ENCODE results near the gene GUCY1A2. TPM values are rescaled to one million over a fixed set of nuclear protein-coding genes. Genes with fewer than 3 reads are reported as not detected.

Gene GUCY1A2
- total RNA-seq, 4 donors from 2014 or later = 0.19 to 2.1 (median 0.86) TPM

DNA sequence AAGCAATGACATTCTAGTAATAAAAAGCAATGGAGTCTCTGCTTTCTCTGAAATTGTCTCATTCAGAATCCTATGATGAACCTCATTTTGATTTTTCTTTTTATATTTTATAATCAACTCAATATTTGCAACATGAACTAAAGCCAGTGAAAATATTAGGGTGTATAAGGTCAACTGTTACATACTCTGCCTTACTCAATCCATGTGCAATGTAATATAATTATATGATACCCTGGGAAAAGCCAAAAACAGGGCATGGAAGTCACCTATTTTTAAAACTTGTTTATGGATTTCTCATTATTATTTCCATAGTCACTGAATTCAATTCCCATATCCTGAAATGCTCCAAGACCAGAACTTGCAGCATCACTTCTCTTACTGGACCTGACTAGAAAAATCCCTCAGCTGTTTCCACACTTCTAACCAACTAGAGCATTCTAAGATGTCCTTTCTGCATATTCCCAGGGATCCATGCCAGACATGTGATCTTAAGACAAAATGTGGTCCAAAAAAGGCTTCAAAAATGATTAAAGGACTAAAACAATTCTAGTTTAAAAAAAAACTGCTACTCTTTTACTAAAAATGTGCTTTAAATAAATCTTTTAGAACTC, 97.3 kb downstream of the GUCY1A2 start:
- Histone ChIP-seq H3K27ac (no peak overlapping the region), H3K4me1 (no peaks in the 10 kb centered on the region), H3K4me3 (no peak overlapping the region), H3K36me3 (no peaks in the 10 kb centered on the region), H3K27me3 (no peaks in the 10 kb centered on the region), H3K9me3 (no peaks in the 10 kb centered on the region)
- intact Hi-C loops (cut with DNase I) = no loop called here
- TF ChIP-seq CTCF (IDR thresholded peaks at IDR 0.05) = no peak
- TF ChIP-seq POLR2A (IDR thresholded peaks at IDR 0.05) = no peak
- DNase-seq = no peak

- 86 to 89% methylated on average over 2 of the region's 2 CpGs for WGBS, 2 donors
- H3K36me3 ChIP-seq = no peaks in the 10 kb centered on the region
- no peak overlapping the region for H3K27ac ChIP-seq
- peak in 1 of 6 experiments; percentile 42 for TF ChIP-seq CTCF (IDR thresholded peaks at IDR 0.05)
- TF ChIP-seq POLR2A (IDR thresholded peaks at IDR 0.05) = no peak
- no peaks in the 10 kb centered on the region for H3K9me3 ChIP-seq
- no peak overlapping the region for H3K4me3 ChIP-seq
- H3K27me3 ChIP-seq = no peaks in the 10 kb centered on the region
- H3K4me1 ChIP-seq = no peaks in the 10 kb centered on the region
- DNase-seq = no peak
- intact Hi-C loops (cut with DNase I) = no loop called here
Measured at GRCh38 chr11:106917973-106918372, 100.3 kb downstream of the GUCY1A2 start.

DNA sequence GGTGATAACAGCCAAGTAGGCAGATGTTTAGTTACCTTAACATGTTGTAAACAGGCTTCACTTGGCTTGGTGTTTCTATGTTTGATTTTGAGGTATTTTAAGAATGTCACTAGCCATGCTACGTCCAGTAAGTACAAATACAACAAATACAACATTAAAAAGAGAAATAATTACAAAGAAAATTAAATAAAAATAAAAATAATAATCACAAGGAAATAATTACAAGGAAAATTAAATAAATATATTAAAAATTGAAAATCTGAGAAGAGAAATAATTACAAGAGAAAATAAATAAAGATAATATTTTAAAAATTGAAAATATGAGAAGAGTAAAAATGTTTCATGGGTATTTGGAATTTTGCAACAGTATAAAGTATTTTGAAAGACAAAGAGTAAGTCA, 103.9 kb downstream of the GUCY1A2 start:
- Histone ChIP-seq H3K36me3 (no peaks in the 10 kb centered on the region), H3K9me3 (no peaks in the 10 kb centered on the region), H3K4me1 (no peaks in the 10 kb centered on the region), H3K27me3 (no peaks in the 10 kb centered on the region), H3K4me3 (no peak overlapping the region), H3K27ac (no peak overlapping the region)
- intact Hi-C loops (cut with DNase I) = no loop called here
- WGBS, 2 donors = 25 to 36% methylated on average over 1 of the region's 1 CpG
- TF ChIP-seq CTCF (IDR thresholded peaks at IDR 0.05) (no peak), POLR2A (IDR thresholded peaks at IDR 0.05) (no peak)
- DNase-seq = no peak

DNA sequence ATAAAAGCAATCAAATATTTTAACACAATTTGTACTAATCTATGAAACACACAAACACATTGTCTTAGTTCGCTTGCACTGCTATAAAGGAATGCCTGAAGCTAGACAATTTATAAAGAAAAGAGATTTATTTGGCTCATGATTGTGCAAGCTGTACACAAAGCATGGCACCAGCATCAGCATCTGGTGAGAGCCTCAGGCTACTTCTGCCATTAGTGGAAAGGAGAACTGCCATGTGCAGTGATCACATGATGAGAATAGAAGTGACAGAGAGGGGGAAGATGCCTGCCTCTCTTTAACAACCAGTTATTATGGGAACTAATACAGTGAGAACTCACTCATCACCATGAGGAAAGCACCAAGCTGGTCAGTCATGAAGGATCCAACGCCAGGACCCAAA, 105.1 kb downstream of the GUCY1A2 start:
- Histone ChIP-seq H3K36me3 (no peaks in the 10 kb centered on the region), H3K27ac (no peak overlapping the region), H3K4me1 (no peaks in the 10 kb centered on the region), H3K9me3 (no peaks in the 10 kb centered on the region), H3K4me3 (no peak overlapping the region), H3K27me3 (no peaks in the 10 kb centered on the region)
- TF ChIP-seq POLR2A (IDR thresholded peaks at IDR 0.05) (no peak), CTCF (IDR thresholded peaks at IDR 0.05) (no peak)
- intact Hi-C loops (cut with DNase I) = no loop called here
- no peak for DNase-seq
- 52% methylated on average over 2 of the region's 2 CpGs for WGBS, 2 donors

- DNase-seq = no peak
- no peaks in the 10 kb centered on the region for H3K36me3 ChIP-seq
- H3K4me3 ChIP-seq = no peak overlapping the region
- TF ChIP-seq CTCF (IDR thresholded peaks at IDR 0.05) (no peak), POLR2A (IDR thresholded peaks at IDR 0.05) (no peak)
- intact Hi-C loops (cut with DNase I) = no loop called here
- H3K27ac ChIP-seq = no peak overlapping the region
- H3K4me1 ChIP-seq = no peaks in the 10 kb centered on the region
- no peaks in the 10 kb centered on the region for H3K9me3 ChIP-seq
- WGBS, 2 donors = 31 to 80% methylated on average over 2 of the region's 2 CpGs
- no peaks in the 10 kb centered on the region for H3K27me3 ChIP-seq
Measured at GRCh38 chr11:106904826-106905225, 113.5 kb downstream of the GUCY1A2 start.
